Gastrocnemius medialis (tissue), 4 donors: ENCODE data around the gene DHRS7B.

ENCODE experiments used
- POLR2A ChIP-seq, 2 donors: fragments of 450-650 bp; IDR thresholded peaks; one replicate each; pipeline ENCODE4 v1.6.1; 2017; ENCODE audit warnings: antibody characterized with exemption in 2 of 2, mild to moderate bottlenecking in 2 of 2, moderate library complexity in 2 of 2
- TF ChIP-seq, protein P1 (sequence below), 5 experiments: fragments of 450-650 bp in 3 of 5; fragments of 200-600 bp in 2 of 5; sonication (generic) in 2 of 5; IDR thresholded peaks in 4 of 5; conservative IDR thresholded peaks in 1 of 5; 1 replicate in 4 of 5; 2 replicates in 1 of 5; pipeline ENCODE4 v1.5.1; 2016 to 2019; ENCODE audit warnings: antibody characterized with exemption in 5 of 5, mild to moderate bottlenecking in 3 of 5, moderate library complexity in 3 of 5

DNA sequence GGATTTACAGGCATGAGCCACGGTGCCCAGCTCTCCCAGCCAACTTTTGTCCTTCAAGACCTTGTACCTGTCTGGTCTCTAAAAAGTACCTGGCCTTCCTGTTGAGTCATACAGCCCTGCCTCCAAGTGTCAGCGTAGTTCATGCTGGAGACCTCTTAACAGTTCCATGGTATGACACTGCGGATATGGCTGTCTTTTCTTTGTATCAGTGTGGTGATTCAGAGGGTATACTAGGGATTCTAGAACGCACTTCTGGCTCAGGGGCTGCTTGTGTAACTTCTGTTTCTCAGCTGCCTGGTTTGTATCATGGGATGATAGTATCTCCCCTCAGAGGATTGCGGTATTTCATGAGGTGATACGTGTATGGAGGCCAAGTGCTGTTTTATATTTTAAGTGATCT, 89.2 kb downstream of the DHRS7B start:
- TF ChIP-seq, protein P1, sequence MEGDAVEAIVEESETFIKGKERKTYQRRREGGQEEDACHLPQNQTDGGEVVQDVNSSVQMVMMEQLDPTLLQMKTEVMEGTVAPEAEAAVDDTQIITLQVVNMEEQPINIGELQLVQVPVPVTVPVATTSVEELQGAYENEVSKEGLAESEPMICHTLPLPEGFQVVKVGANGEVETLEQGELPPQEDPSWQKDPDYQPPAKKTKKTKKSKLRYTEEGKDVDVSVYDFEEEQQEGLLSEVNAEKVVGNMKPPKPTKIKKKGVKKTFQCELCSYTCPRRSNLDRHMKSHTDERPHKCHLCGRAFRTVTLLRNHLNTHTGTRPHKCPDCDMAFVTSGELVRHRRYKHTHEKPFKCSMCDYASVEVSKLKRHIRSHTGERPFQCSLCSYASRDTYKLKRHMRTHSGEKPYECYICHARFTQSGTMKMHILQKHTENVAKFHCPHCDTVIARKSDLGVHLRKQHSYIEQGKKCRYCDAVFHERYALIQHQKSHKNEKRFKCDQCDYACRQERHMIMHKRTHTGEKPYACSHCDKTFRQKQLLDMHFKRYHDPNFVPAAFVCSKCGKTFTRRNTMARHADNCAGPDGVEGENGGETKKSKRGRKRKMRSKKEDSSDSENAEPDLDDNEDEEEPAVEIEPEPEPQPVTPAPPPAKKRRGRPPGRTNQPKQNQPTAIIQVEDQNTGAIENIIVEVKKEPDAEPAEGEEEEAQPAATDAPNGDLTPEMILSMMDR (IDR thresholded peaks at IDR 0.05 in 4 of 5, conservative IDR thresholded peaks at IDR 0.05 in 1 of 5), result no peak
- no peak for TF ChIP-seq POLR2A (IDR thresholded peaks at IDR 0.05)
